Right cardiac atrium (tissue), 5 donors: ENCODE results near the gene DMRTC2. TPM values are rescaled to one million over a fixed set of nuclear protein-coding genes. Genes with fewer than 3 reads are reported as not detected.

Experiments
- ATAC-seq, 2 donors: fragments of 200-7000 bp; cut with Tn5 transposase; one replicate each; pipeline versions ENCODE4 v1.8.0 to v1.9.1; 2020; ENCODE audit warnings: moderate library complexity in 2 of 2, mild to moderate bottlenecking in 1 of 2
- DNase-seq, 3 donors: peaks; one replicate each; pipeline ENCODE4 v3.0.0-alpha.2; 2020
- H3K27ac ChIP-seq: one replicate; pipeline ENCODE4 v1.5.1; 2013; ENCODE audit warnings: mild to moderate bottlenecking, low read length, control low read depth, moderate library complexity
- H3K27me3 ChIP-seq: one replicate; pipeline ENCODE4 v1.6.1; 2013; ENCODE audit not compliant: control insufficient read depth, insufficient read depth
- H3K4me1 ChIP-seq: one replicate; pipeline ENCODE4 v1.6.1; 2013; ENCODE audit warnings: low read length; ENCODE audit not compliant: control insufficient read depth, insufficient read depth
- H3K4me3 ChIP-seq: one replicate; pipeline ENCODE4 v1.5.1; 2013; ENCODE audit warnings: low read length, control low read depth
- H3K9me3 ChIP-seq: one replicate; pipeline ENCODE4 v1.6.1; 2013; ENCODE audit warnings: low read length; ENCODE audit not compliant: control insufficient read depth
- WGBS: extraction: QIAGEN DNeasy Blood & Tissue Kit; methylation state at CpG from one replicate; pipeline ENCODE4 v1.1.7; 2013; 5-methylcytosine and 5-hydroxymethylcytosine counted together
- intact Hi-C, 4 donors: fragments of 100-400 bp; cut with DNase I; formaldehyde crosslinking; loops; one replicate each; pipeline versions ENCODE4 v1.11.0 to v1.14.0; 2022 to 2023
- polyA plus RNA-seq: library from polyadenylated mRNA; stranded (reverse); fragments of 200-250 nt; gene quantifications from one replicate; pipeline ENCODE4 v1.2.3, GENCODE V29; 2013
- total RNA-seq, 4 donors: library from RNA; stranded (reverse); fragmentation: NEBNext Ultra II Directional; extraction: Animal tissue kit (Norgen Biotek cat#: 25700); gene quantifications; one replicate each; pipeline ENCODE4 v1.2.1, GENCODE V29; 2021
- donor health status: healthy with polysubstance abuse.
- donor health status: DM: no; HTN: yes; CAD: no.
- donor health status: DM: no; HTN: no; CAD: no.
- donor health status: DM: no; HTN: yes; CAD: no; lungs with severe emphysema.
- donor health status: DM: yes; HTN: yes; CAD: no.

Gene DMRTC2
- total and polyA plus RNA-seq, 5 donors, result not detected

DNA sequence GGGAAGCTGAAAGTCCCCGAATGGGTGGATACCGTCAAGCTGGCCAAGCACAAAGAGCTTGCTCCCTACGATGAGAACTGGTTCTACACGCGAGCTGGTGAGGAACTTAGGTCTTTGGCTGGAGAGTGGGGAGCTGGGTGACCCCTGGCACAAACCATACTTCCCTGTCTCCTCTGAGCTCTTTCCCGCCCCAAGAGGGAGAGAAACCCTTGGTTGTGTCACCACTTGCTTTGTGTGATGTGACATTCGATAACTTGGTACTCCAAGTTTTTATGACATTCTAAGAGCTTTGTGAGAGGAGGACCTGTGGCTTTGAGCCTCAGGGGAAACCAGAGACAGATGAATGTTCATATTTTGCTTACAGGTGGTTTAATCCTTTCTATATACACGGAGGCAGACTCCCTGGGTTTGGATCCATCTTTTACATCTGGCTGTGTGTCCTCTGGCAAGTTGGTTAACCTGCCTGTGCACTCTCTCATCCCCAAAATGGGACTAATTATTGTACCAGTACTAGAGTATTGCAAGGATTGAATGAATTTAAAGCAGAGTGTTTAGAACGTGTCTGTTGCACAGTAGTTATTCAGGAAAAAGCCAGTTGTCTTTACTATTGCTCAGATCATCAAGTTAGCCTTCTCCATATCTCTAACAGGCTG lies 16.4 kb downstream of the DMRTC2 start:
- no peak for DNase-seq
- intact Hi-C loops, result no loop called here
- Histone ChIP-seq H3K4me1 (peaks cover 10% of the 10 kb centered on the region), H3K27me3 (no peaks in the 10 kb centered on the region), H3K27ac (peak overlapping the region; percentile 42), H3K9me3 (no peaks in the 10 kb centered on the region), H3K4me3 (peak overlapping the region; percentile 77)
- no peak for ATAC-seq
- WGBS, result 36% methylated on average over 9 of the region's 9 CpGs

- Histone ChIP-seq H3K9me3 (no peaks in the 10 kb centered on the region), H3K27ac (no peak overlapping the region), H3K4me1 (peaks cover 10% of the 10 kb centered on the region), H3K4me3 (no peak overlapping the region), H3K27me3 (no peaks in the 10 kb centered on the region)
- no peak for ATAC-seq
- DNase-seq, result no peak
- intact Hi-C loops, result no loop called here
- WGBS, result 68% methylated on average over 9 of the region's 9 CpGs
Observed at GRCh38 chr19:41861846-41862245, 17.0 kb downstream of the DMRTC2 start.

DNA sequence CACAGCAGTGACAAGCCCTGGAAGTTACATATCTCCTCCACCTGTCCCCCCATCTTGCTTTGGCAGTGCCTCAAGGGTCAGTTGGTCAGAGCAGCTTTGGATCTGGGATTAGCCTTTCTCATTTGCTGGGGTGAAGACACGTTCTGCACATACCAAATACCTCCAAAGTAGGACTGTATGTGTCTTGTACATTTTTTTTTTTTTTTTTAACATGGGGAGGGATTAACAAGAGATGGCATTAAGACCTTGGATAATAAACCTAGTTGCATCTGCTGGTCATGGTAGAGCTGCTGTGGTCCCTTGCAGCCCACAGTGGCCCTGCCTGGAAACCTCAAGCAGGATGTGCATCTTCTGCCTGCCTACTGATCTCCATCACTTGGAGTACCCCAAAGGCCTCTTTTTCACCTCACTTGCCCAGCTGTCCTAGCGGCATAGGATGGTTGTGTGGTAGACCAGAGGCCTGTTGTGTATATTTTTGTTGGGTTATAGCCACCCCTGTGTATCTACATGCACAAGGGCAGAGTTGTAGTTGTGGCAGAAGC lies 17.7 kb downstream of the DMRTC2 start:
- intact Hi-C loops, result no loop called here
- Histone ChIP-seq H3K27me3 (no peaks in the 10 kb centered on the region), H3K4me1 (peaks cover 10% of the 10 kb centered on the region), H3K9me3 (no peaks in the 10 kb centered on the region), H3K4me3 (no peak overlapping the region), H3K27ac (no peak overlapping the region)
- DNase-seq (no peak), ATAC-seq (no peak)
- 65% methylated on average over 2 of the region's 2 CpGs for WGBS

DNA sequence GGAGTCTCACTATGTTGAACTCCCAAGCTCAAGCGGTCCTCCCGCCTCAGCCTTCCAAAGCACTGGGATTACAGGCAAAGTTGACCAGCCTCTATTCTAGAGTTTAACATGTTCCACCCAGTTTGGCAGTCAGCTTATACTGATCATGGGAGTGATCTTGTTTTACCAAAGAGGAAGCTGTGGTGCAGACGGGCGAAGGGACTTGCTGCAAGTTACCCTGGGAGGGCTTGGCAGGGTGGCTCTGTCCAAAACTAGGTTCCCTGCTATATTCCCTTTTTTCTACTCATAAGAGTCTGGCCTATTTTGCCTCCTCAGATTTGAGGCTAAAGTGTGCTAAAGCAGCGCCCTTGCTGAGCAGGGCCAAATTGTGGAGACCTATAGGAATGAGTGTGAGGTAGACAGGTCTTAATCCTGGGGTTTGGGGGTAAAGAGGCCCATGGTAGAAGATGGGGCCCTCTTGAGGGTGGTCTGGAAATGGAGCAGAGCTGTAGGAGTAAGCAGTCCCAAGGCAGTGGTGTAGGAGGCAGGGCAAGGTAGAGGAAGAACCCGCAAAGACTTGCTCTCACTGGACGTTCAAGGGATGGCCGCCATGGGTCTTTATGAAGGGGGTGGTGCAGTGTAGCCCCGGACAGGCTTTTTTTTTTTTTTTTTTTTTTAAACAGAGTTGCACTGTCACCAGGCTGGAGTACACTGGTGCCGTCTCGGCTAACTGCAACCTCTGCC lies 18.5 kb downstream of the DMRTC2 start:
- Histone ChIP-seq H3K4me3 (no peak overlapping the region), H3K4me1 (peaks cover 10% of the 10 kb centered on the region), H3K9me3 (no peaks in the 10 kb centered on the region), H3K27me3 (no peaks in the 10 kb centered on the region), H3K27ac (no peak overlapping the region)
- 79% methylated on average over 11 of the region's 11 CpGs for WGBS
- DNase-seq (no peak), ATAC-seq (no peak)
- intact Hi-C loops, result no loop called here

DNA sequence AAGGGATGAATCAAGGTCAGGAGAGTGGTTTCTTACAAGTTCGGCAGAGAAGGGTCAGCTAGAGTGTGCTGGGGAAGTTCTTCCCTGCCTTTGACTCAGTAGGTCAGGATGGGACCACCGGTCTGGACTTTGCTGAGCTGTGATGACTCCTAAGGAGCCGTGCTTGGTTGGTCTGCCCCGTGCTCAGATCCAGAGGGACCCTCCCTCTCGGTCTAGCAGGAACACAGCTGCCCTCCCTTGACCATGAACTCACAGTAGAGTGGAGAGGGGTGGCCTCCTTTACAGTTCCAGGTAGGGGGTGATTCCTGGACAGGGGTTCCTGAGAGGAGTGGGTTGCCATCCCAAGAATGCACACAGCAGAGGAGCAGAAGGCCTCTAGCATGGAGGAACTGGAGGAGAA lies 19.5 kb downstream of the DMRTC2 start:
- no peaks in the 10 kb centered on the region for H3K9me3 ChIP-seq
- DNase-seq (no peak), ATAC-seq (no peak)
- intact Hi-C loops, result no loop called here
- H3K27ac ChIP-seq, result no peak overlapping the region
- 89% methylated on average over 5 of the region's 5 CpGs for WGBS
- H3K4me1 ChIP-seq, result peaks cover 10% of the 10 kb centered on the region
- no peaks in the 10 kb centered on the region for H3K27me3 ChIP-seq
- H3K4me3 ChIP-seq, result no peak overlapping the region

DNA sequence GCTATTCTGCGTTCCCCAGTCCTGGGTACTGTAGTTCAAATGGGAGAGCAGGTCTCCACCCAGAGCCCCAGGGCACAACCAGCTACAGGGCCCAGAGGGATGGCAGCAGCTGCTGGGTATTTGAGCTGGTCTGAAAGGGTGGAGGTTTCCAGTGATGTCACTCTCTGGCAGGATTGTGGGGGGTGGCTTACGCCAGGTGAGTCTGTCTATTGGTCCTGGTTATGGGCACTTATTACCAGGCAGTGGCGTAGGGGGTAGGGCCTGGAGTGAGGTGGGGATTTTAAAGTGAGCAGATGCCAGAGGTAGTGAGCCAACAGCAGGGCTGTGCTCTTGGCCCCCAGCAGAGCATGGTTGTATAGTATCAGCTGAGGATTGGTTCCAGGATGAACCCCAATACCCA lies 21.4 kb downstream of the DMRTC2 start:
- intact Hi-C loops, result no loop called here
- WGBS, result 96% methylated on average over 3 of the region's 3 CpGs
- no peaks in the 10 kb centered on the region for H3K27me3 ChIP-seq
- H3K4me3 ChIP-seq, result no peak overlapping the region
- ATAC-seq, result no peak
- H3K4me1 ChIP-seq, result peaks cover 6% of the 10 kb centered on the region
- H3K9me3 ChIP-seq, result no peaks in the 10 kb centered on the region
- H3K27ac ChIP-seq, result no peak overlapping the region
- no peak for DNase-seq

GRCh38 chr19:41868120-41868988 lies 23.5 kb downstream of the DMRTC2 start:
- no peak overlapping the region for H3K27ac ChIP-seq
- WGBS, result 83% methylated on average over 10 of the region's 10 CpGs
- H3K4me1 ChIP-seq, result peaks cover 3% of the 10 kb centered on the region
- H3K27me3 ChIP-seq, result no peaks in the 10 kb centered on the region
- ATAC-seq, result no peak
- DNase-seq, result peak in 1 of 3 donors; percentile 9
- no peak overlapping the region for H3K4me3 ChIP-seq
- intact Hi-C loops, result no loop called here
- H3K9me3 ChIP-seq, result no peaks in the 10 kb centered on the region

DNA sequence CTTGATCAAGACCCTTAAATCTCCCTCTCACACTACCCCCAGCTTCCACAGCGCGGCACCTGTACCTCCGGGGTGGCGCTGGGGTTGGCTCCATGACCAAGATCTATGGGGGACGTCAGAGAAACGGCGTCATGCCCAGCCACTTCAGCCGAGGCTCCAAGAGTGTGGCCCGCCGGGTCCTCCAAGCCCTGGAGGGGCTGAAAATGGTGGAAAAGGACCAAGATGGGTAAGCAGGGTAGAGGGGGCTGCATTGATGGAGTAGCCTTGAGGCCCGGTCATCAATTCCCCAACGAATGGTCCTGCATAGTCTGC lies 24.1 kb downstream of the DMRTC2 start:
- Histone ChIP-seq H3K27me3 (no peaks in the 10 kb centered on the region), H3K27ac (no peak overlapping the region), H3K9me3 (no peaks in the 10 kb centered on the region), H3K4me3 (no peak overlapping the region), H3K4me1 (peaks cover 3% of the 10 kb centered on the region)
- peak in 1 of 3 donors; percentile 23 for DNase-seq
- intact Hi-C loops, result no loop called here
- WGBS, result 86% methylated on average over 12 of the region's 12 CpGs
- no peak for ATAC-seq

DNA sequence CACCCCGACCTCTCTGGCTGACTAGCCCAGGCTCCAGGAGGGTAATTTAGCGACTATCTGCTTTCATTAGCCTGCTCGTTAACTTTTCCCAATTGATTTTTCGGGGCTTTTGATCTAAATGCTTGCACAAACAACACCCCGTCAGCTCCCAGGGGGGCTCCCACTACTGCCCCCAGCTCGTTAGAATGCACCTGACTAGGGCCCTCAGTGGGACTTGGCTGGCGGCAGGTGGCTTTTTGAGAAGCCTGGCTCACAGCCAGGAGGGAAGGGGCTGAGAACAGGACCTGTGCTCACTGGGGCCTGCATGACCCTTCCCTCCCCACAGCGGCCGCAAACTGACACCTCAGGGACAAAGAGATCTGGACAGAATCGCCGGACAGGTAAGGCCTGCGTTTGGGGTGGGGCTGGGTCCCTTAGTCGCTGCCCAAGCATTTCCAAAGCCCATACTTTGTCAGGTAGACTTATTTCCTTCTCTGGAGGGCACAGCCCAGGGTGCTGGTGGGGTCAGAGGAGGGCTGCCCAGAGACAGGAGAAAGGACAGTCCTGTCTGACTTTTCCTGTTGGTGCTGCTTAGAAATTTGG lies 24.6 kb downstream of the DMRTC2 start:
- H3K27ac ChIP-seq, result no peak overlapping the region
- intact Hi-C loops, result no loop called here
- H3K4me1 ChIP-seq, result peaks cover 3% of the 10 kb centered on the region
- ATAC-seq (no peak), DNase-seq (peak in 1 of 3 donors; percentile 56)
- H3K27me3 ChIP-seq, result no peaks in the 10 kb centered on the region
- no peak overlapping the region for H3K4me3 ChIP-seq
- H3K9me3 ChIP-seq, result no peaks in the 10 kb centered on the region
- 84% methylated on average over 13 of the region's 13 CpGs for WGBS

DNA sequence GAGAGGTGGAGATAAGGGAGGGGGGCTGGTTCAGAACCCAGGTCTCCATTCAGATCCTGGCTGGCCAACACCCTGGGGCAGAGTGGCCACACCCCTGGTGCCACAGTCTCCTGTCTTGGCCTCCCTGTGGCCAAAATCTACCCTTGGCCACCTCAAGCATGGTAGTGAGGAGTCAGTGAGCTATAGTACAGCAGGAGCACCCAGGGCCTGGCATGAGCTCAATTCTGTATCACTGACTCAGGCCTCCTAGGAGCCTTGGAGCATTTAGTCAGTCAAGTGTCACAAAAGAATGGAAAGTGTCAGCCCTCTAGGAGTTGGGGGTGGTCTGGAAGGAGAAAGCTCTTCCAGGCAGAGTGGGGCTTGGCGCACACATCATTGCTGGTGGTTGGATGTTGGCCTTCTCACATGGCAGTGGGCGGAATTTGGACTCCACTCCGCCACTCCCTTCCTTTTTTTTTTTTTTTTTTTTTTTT lies 25.6 kb downstream of the DMRTC2 start:
- Histone ChIP-seq H3K4me1 (peaks cover 3% of the 10 kb centered on the region), H3K27me3 (no peaks in the 10 kb centered on the region), H3K27ac (no peak overlapping the region), H3K9me3 (no peaks in the 10 kb centered on the region), H3K4me3 (no peak overlapping the region)
- peak; percentile 8 to 17 for ATAC-seq
- WGBS, result 38% methylated on average over 3 of the region's 3 CpGs
- peak in 1 of 3 donors; percentile 52 for DNase-seq
- intact Hi-C loops, result loop anchor here in 3 of 4 donors (5.0 kb wide), 2 partner anchors 67 to 82 kb away; no protein-coding TSS in a partner anchor
